Measurements from ENCODE around the gene TARBP1.

DNA sequence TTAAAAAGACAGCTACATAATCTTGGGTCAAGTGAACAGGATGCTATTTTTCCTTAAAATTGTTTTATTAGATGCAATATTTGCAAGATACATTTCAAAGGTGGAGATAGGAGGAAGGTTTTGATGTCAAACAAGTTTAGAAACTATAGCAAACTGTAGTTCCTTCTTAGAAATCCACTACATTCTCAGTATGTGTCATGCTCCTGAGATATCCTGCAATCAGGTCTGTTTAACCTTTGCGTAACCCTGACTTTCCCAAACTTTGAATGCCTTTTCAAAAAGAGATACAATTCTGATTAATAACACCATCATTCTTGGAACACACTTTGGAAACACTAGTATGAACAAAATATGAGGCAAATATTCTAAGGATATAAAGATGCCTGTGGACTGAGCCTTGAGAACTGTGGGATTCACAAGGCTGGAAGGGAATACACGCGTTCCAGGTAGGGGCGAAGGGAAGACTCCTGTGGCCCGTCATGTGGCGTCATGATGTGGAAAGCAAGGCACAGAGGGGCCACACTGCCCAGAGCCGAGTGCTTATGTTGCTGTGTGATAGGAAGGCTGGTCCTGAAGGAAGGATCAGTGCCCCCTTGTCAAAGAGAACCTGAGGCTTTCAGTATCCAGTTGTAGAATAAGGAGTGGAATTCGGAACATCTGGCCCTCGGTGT lies 19.6 kb upstream of the TARBP1 start:
- TF ChIP-seq, protein P1, sequence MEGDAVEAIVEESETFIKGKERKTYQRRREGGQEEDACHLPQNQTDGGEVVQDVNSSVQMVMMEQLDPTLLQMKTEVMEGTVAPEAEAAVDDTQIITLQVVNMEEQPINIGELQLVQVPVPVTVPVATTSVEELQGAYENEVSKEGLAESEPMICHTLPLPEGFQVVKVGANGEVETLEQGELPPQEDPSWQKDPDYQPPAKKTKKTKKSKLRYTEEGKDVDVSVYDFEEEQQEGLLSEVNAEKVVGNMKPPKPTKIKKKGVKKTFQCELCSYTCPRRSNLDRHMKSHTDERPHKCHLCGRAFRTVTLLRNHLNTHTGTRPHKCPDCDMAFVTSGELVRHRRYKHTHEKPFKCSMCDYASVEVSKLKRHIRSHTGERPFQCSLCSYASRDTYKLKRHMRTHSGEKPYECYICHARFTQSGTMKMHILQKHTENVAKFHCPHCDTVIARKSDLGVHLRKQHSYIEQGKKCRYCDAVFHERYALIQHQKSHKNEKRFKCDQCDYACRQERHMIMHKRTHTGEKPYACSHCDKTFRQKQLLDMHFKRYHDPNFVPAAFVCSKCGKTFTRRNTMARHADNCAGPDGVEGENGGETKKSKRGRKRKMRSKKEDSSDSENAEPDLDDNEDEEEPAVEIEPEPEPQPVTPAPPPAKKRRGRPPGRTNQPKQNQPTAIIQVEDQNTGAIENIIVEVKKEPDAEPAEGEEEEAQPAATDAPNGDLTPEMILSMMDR (IDR thresholded peaks at IDR 0.05) = no peak
- TF ChIP-seq POLR2AphosphoS5 (IDR thresholded peaks at IDR 0.05) (no peak), EP300 (IDR thresholded peaks at IDR 0.05; ENCODE audit: low read depth) (no peak), POLR2A (IDR thresholded peaks at IDR 0.05) (no peak)

Measured in transverse colon (tissue), 4 donors.